Measurements from ENCODE around the gene UBA5. TPM values are rescaled to one million over a fixed set of nuclear protein-coding genes. Genes with fewer than 3 reads are reported as not detected.

Gene UBA5
- total and polyA plus RNA-seq, 2 of the 13 experiments (the other 11 are each of a cell fraction or from before 2014, with no cell fraction given) = 30.2 to 46.8 TPM

GRCh38 chr3:132721479-132722164, 61.5 kb downstream of the UBA5 start (continued):
- TF ChIP-seq THAP9 (CRISPR knock-in tag; IDR thresholded peaks at IDR 0.05; ENCODE audit: borderline replicate concordance) (0 out of 2 replicates have a peak, but pooled peaks have one; percentile 11), HOXA3 (CRISPR knock-in tag; IDR thresholded peaks at IDR 0.05) (0 out of 2 replicates have a peak, but pooled peaks have one; percentile 14), REPIN1 (CRISPR knock-in tag; IDR thresholded peaks at IDR 0.05; ENCODE audit: borderline replicate concordance, low read depth) (peak; percentile 68; the same call in 1 of the 2 replicates), ZSCAN25 (CRISPR knock-in tag; IDR thresholded peaks at IDR 0.05) (no peak), MAFG (CRISPR knock-in tag; IDR thresholded peaks at IDR 0.05) (no peak), ZNF530 (CRISPR knock-in tag; IDR thresholded peaks at IDR 0.05; ENCODE audit: low read depth) (no peak), CSRNP1 (CRISPR knock-in tag; IDR thresholded peaks at IDR 0.05) (0 out of 2 replicates have a peak, but pooled peaks have one; percentile 52), JARID2 (CRISPR knock-in tag; IDR thresholded peaks at IDR 0.05; ENCODE audit: insufficient replicate concordance) (no peak), MLLT10 (CRISPR knock-in tag; IDR thresholded peaks at IDR 0.05) (no peak), PHF20 (CRISPR knock-in tag; IDR thresholded peaks at IDR 0.05) (peak; percentile 18), ZNF264 (CRISPR knock-in tag; IDR thresholded peaks at IDR 0.05) (no peak), ZNF746 (CRISPR knock-in tag; IDR thresholded peaks at IDR 0.05) (no peak), POLR2A (IDR thresholded peaks at IDR 0.05; ENCODE audit: insufficient read depth in 1 of 2, low read depth in 2 of 2, low read length in 2 of 2) (0 out of 4 replicates have a peak, but pooled peaks of 1 of the 2 experiments have one; percentile 51), EEA1 (CRISPR knock-in tag; IDR thresholded peaks at IDR 0.05; ENCODE audit: borderline replicate concordance) (peak; percentile 50; the same call in 1 of the 2 replicates), BORCS8-MEF2B (CRISPR knock-in tag; IDR thresholded peaks at IDR 0.05) (peak; percentile 71; the same call in 1 of the 2 replicates), NFAT5 (CRISPR knock-in tag; IDR thresholded peaks at IDR 0.05) (no peak), ZSCAN31 (CRISPR knock-in tag; IDR thresholded peaks at IDR 0.05; ENCODE audit: low read depth) (peak; percentile 66; the same call in 1 of the 2 replicates), KAT2B (IDR thresholded peaks at IDR 0.05; ENCODE audit: borderline replicate concordance, low read depth, low read length) (no peak), ZNF496 (CRISPR knock-in tag; IDR thresholded peaks at IDR 0.05; ENCODE audit: insufficient replicate concordance) (no peak), HDAC1 (CRISPR knock-in tag; IDR thresholded peaks at IDR 0.05) (peak; percentile 41; the same call in 1 of the 2 replicates), ZFY (CRISPR knock-in tag; IDR thresholded peaks at IDR 0.05) (no peak)

Measured in HepG2 (cell line).